Measurements from ENCODE around the gene RFX8. TPM values are rescaled to one million over a fixed set of nuclear protein-coding genes. Genes with fewer than 3 reads are reported as not detected.
"Not testable (repeated sequence)": the region's sequence is repeated elsewhere in the genome, so short reads cannot be mapped to it uniquely, and the experiment has no call there.

Gene RFX8
- total RNA-seq, 2 experiments from 2014 or later = 0.90 to 1.0 TPM

GRCh38 chr2:101352631-101353030, 122.3 kb downstream of the RFX8 start:
- H3K4me1 Mint-ChIP-seq (ENCODE audit: low read depth); DNase-seq; H3K27me3 Mint-ChIP-seq; intact Hi-C loops (cut with micrococcal nuclease); POLR2A ChIA-PET; H3K9me3 Mint-ChIP-seq; H3K4me3 Mint-ChIP-seq; H3K27ac Mint-ChIP-seq; H3K36me3 Mint-ChIP-seq: not testable (repeated sequence)
- CTCF ChIA-PET = interaction anchor here (1.1 to 5.7 kb wide), 2 partner anchors 12 to 67 kb away, joined by 4 to 36 read pairs; no protein-coding TSS in a partner anchor

GRCh38 chr2:101351207-101351606, 123.7 kb downstream of the RFX8 start:
- ChIA-PET CTCF (interaction anchor here (1.3 to 5.7 kb wide), 3 partner anchors 11 to 533 kb away, joined by 3 to 36 read pairs (median 4); no protein-coding TSS in a partner anchor), POLR2A (no interaction called here)
- Mint-ChIP-seq H3K9me3 (no peaks in the 10 kb centered on the region), H3K4me3 (no peak overlapping the region), H3K36me3 (no peaks in the 10 kb centered on the region), H3K4me1 (ENCODE audit: low read depth) (peaks cover 6% of the 10 kb centered on the region), H3K27me3 (no peaks in the 10 kb centered on the region), H3K27ac (no peak overlapping the region)
- intact Hi-C loops (cut with micrococcal nuclease) = no loop called here
- no peak for DNase-seq

GRCh38 chr2:101349893-101350662, 124.8 kb downstream of the RFX8 start:
- POLR2A ChIA-PET = no interaction called here
- no peaks in the 10 kb centered on the region for H3K36me3 Mint-ChIP-seq
- DNase-seq = peak; percentile 17
- H3K4me3 Mint-ChIP-seq = no peak overlapping the region
- CTCF ChIA-PET = interaction anchor here (1.1 to 5.7 kb wide), 5 partner anchors 9 to 534 kb away, joined by 4 to 36 read pairs (median 5); partner anchors contain the start of gene CREG2
- no peaks in the 10 kb centered on the region for H3K27me3 Mint-ChIP-seq
- H3K27ac Mint-ChIP-seq = no peak overlapping the region
- peaks cover 5% of the 10 kb centered on the region for H3K4me1 Mint-ChIP-seq (ENCODE audit: low read depth)
- no peaks in the 10 kb centered on the region for H3K9me3 Mint-ChIP-seq
- intact Hi-C loops (cut with micrococcal nuclease) = loop anchor here (10.0 kb wide), 1 partner anchor 475 kb away; no protein-coding TSS in a partner anchor

GRCh38 chr2:101348883-101349282, 126.0 kb downstream of the RFX8 start:
- Mint-ChIP-seq H3K27ac (no peak overlapping the region), H3K9me3 (no peaks in the 10 kb centered on the region), H3K4me1 (ENCODE audit: low read depth) (peaks cover 5% of the 10 kb centered on the region), H3K36me3 (no peaks in the 10 kb centered on the region), H3K4me3 (no peak overlapping the region), H3K27me3 (no peaks in the 10 kb centered on the region)
- intact Hi-C loops (cut with micrococcal nuclease) = loop anchor here (10.0 kb wide), 1 partner anchor 476 kb away; no protein-coding TSS in a partner anchor
- DNase-seq = no peak
- ChIA-PET POLR2A (no interaction called here), CTCF (interaction anchor here (0.8 to 5.7 kb wide), 4 partner anchors 8 to 40 kb away, joined by 4 to 36 read pairs (median 6); partner anchors contain the start of gene CREG2)

Other genes with a start within 250 kb of the RFX8 start
- gene CNOT11, start 222.2 kb downstream of the RFX8 start, total RNA-seq = 10 to 100 TPM; 54.6 to 56.2 TPM
- gene RNF149, start 166.4 kb downstream of the RFX8 start, total RNA-seq = 10 to 100 TPM; 42.1 to 46.9 TPM
- not detected for gene CREG2, start 87.6 kb downstream of the RFX8 start, total RNA-seq
- 10 to 100 TPM; 42.1 to 43.4 TPM for gene MAP4K4, start 222.6 kb upstream of the RFX8 start, total RNA-seq

Measured in activated CD4-positive, alpha-beta memory T cell treated with anti-CD3 and anti-CD28 coated beads for 36 hours (primary cell).